Measurements from ENCODE around the gene MMP24OS.
A peak's percentile ranks its signal among the peaks of the same experiment; 100 is the strongest.

The MMP24OS gene

DNA sequence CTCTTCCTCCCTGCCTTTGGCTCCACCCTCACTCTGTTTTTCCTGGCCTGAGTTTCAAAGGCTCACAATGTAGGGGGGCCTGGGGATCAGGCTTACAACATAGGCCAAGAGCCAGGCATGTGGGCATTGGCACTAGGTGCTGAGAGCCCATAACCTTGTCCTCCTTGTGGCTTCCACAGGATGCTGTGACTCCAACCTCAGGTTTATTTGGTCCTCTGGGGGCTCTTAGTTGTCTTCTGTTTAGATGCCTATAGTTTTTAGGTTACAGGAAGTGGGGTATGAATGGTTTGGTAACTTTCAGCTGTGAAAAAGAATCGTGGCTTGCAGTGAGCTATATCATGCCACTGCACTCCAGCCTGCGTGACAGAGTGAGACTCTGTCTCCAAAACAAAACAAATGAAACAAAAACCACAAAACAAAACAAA is 25.9 kb downstream of the MMP24OS start:
- no peak for DNase-seq (ENCODE audit: low spot score)

DNA sequence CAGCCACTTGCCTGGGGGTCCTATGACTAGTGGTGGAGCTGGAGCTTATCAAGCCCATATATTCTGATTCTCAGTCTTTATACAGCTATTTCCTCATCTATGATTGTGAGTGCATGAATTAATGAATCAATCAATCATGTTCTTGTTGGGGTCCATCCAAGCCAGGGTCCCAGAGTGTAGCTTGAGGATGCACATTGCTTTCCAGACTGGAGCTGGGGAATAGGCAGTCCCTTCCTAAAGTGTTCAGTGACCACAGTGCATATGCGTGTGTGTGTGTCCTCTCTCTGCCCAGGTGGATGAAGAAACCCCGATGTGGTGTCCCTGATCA is 26.3 kb downstream of the MMP24OS start:
- no peak for DNase-seq (ENCODE audit: low spot score)

DNA sequence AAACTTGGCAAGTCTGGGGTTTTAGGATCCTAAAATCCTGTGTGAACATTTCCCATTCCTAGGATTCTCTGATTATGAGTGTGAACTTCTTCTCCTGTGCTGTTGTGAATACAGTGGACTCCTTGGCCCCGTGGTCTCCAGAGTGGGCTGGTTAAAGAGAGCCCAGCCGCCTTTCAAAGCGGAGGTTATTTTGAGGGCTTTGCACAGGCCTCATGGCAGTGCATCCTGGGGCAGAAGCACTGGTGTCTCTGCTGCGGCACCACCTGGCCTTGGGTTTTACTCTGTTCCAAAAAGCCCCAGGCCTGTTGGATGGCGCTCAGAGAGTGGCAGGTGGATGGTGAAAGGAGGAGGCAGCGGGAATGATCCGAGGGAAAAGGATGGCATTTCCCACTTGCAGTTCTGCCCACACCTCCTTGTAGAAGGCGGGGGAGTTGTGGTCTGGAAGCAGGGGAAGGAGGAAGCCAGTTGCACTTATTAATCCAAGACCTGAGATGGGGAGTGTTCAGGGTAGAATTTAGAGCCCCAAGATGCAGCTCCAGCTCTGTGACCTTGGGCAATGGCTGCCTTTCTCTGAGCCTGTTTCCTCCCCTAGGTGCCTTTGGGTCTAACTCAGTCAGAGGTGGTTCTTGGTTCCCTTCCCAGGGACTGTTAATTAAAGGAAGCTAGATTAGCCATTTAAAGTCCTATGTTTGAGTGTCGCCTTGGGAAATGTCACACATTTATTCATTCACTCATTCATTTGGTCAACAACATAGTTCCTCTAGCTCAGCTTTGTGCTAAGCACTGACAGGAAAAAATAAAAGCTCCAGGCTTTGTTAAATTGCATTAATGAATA is 29.1 kb downstream of the MMP24OS start:
- no peak for DNase-seq (ENCODE audit: low spot score)

DNA sequence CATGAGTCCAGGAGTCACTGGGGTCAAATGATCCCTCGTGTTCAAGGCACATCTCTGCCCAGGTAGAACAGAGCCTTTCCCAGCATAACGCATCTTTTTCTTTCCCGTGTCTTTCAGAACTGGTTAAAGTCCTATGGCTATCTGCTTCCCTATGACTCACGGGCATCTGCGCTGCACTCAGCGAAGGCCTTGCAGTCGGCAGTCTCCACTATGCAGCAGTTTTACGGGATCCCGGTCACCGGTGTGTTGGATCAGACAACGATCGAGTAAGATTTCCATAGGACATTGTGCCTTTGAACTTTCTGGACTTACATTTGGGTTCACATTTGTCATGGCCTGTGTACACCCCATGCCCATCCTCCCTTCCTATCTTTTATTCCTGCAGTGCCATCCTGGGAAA is 31.2 kb downstream of the MMP24OS start:
- DNase-seq (ENCODE audit: low spot score) = no peak

DNA sequence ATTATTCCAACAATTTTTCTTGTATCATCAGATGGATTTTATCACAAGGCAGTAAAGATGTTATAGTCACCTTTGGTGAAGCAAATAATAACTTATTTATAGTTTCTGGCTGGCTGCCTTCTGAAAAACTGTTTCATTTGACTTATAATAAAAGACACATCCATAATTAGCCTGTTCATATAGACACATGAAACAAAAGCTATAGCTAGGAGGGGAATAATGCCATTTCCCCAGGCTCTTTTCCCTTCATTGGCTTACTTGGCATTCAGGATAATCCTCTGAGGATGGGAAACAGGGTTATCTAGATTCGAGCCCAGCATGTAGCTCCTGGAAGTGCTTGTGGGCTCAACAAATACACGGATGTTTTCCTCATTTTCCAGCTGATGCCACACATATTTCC is 33.9 kb downstream of the MMP24OS start:
- DNase-seq (ENCODE audit: low spot score) = no peak

DNA sequence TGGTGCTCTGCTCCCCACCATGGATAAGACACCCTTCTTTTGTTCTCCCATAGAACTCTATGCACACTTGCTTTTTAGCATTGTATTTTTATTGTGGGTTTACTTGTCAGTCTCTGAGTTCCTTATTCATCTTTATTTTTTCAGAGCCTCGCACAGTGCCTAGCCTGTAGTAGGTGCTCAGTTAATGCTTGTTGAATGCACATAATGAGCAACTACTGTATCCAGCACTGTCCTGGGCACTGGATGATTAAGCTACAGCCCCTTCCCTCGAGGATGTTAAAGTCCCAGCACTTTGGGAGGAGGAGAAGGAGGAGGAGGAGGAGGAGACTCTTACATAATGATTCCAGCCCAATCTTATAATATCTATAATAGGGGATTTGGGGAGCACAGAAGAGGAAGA is 34.6 kb downstream of the MMP24OS start:
- no peak for DNase-seq (ENCODE audit: low spot score)

DNA sequence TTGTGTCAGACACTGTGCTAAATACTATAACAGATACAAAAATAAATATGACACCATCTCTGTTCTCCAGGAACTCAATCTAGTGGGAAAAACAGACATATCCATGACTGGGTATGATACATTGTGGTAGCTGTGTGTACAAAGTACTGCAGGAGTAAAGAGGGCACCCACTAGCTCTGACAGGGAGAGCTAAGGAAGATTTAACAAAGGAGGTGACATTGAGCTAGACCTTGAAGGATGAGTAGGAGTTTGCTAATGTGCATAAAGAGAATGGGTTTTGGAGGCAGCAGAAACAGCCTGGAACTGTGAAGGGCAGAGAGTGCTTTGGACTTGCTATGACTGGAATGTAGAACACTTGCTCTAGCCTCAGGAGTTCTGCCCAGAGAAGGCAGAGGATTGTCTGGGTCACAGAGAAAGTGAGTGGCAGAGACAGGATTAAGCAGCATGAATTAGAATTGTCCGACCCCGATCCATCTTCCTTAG is 37.1 kb downstream of the MMP24OS start:
- DNase-seq (ENCODE audit: low spot score) = no peak

DNA sequence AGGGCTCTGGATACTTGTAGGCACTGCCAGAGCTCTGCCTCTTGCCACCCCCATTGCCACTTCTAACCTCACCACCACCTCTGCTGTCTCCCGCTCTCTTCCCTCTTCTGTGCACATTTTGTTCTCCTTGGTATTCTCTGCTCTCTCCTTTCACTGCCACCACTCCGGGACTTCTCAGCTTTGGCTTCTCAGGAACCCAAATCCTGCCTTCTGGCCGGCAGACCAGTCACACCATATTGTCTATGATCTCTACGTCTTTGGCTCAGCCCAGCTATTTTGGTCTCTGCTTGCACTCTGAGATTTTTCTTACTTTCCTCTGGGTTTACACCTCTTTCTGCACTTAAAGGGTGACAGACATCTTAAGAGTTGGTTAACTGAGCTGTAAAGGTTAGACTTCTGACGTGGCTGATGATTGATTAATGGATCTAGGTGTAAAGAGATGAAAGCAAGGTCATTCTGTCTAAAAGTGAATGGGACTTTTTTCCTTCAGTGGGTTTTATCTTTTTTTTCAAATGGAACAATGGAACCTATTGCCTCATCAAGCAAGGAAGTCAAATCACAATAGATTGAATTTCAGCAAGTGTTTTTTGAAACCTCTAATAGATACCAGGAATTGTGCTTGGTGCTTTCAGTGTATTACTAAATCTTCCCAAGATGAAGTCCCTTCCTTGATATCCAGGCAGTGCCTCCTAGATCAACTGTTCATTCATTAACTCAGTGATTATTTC is 37.7 kb downstream of the MMP24OS start:
- DNase-seq (ENCODE audit: low spot score) = no peak

DNA sequence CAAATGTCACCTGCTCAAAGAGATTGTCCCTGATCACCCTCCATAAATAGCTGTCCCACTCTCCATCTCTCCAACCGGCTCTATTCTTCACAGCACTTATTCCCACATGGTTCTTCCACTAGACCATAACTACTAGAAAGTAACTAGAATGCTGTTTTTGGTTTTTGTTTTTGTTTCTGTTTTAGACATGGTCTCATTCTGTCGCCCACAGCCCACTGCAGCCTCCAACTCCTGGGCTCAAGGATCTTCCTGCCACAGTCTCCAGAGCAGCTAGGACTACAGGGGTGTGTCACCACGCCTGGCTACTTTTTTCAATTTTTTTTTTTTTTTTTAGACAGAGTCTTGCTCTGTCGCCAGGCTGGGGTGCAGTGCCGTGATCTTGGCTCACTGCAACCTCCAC is 39.2 kb downstream of the MMP24OS start:
- DNase-seq (ENCODE audit: low spot score) = no peak

DNA sequence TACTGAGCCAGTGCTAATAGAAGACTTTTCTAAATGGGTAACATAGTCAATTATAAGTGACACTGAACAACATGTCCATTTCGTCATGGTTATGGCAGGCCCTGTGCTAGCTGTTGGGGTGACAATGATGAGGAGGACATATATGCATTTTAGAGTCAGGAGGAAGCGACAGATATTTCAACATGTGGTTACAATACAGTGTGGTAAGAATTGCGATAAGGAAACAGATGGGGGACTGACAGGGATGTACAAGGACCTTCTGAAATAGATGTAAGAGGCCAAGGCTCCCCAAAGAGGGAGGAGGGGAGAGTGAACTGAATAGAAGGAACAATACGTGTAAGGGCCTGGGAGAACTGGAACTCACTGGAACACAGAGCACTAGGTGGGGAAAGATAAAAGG is 39.8 kb downstream of the MMP24OS start:
- no peak for DNase-seq (ENCODE audit: low spot score)

DNA sequence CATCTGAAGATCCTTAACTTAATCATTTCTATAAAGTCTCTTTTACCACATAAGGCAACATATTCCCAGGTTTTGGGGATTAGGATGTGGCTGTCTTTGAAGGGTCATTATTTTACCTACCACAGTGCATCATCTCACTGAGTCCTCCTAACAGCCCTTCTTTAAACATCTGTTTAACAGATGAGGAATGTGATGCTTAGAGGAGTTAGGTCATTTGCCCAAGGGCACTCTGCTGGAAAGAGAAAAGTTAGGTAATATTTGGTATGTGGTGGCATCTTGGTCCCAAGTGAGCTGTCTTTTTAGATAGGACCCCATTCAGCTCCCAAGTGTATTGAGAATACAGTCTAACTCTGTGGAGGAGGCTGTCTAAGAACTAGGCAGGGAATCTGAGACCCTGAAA is 40.4 kb downstream of the MMP24OS start:
- DNase-seq (ENCODE audit: low spot score) = no peak

DNA sequence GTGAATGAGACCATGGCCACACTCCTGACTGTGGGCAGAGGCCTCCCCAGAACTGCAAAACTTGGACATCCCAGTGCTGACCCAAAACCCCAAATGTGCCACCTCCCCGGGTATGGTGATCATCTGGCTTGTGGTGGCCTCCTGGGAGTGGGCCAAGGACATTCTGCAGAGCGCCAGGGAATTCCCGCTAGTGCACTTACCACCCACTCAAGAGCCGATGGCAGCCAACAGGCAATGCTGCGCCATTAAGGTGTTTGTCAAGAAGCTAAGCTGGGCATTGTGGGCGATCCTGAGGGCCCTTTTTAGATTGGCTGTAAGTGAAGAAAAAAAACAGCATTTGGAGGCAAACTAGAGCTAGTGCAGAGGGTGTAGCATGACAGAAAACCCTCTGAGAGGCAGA is 42.0 kb downstream of the MMP24OS start:
- no peak for DNase-seq (ENCODE audit: low spot score)

DNA sequence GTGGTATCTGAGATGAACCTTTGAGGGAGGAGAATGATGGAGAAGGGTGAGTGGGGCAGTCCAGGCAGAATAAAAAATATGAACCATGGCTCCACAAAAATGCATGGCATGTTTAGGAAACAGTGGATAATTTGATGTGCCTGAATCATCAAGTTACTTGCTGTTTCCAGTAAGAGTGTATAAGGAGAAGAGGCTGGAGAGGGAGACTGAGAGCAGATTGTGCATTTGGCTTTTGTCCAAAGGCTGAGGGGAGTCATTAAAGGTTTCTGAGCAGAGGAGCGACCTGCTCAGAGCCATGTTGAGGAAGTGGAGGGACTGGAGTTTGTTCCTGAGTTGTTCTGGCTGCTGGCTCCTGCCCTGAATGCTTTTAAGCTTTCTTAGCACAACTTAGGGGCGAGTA is 45.3 kb downstream of the MMP24OS start:
- no peak for DNase-seq (ENCODE audit: low spot score)

DNA sequence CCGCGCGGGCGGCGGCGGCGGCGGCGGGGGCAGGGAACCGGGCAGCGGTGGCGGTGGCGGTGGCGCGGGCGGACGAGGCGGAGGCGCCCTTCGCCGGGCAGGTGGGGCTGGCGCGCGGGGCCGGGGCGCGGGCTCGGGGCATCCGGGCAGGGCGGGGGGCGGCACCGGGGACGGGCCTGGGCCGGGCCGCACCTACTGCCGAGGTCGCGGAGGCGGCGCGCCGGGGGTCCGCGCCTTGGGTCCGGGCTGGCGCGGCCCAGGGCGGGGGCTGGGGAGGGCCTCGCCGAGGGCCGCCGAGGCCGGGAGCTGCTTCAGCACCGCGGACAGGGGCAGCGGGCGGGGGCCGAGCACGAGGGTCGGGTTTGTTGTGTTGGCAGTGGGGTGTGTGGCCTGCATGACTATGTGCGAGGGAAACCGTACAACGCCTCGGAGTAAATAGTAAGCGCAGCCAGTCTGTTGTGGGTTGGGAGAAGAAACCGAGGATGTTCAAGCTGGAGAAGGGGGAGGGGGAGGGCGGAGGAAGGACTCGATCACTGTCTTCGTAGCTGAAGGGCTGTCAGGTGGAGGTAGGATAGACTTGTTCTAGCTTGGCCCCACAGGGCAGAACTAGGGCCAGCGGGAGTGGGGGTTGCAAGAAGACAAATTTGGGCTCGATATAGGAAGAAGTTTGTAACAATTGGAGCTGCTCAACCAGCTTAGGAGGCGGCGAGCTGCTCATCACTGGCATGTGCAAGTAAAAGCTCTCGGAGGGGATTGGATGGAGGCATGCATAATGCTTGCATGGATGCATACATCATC is 50.8 kb downstream of the MMP24OS start:
- peak; percentile 18 for DNase-seq (ENCODE audit: low spot score)
